Adrenal gland (tissue), 5 donors: Measurements from ENCODE around the gene SLC9A9.

Experiments
- CTCF ChIP-seq, 6 experiments: fragments of 450-650 bp in 4 of 6; fragments of 200-600 bp in 2 of 6; sonication (generic) in 1 of 6; IDR thresholded peaks; 1 replicate in 5 of 6; 2 replicates in 1 of 6; pipeline versions ENCODE4 v1.5.1 to v1.8.0; 2016 to 2021; ENCODE audit warnings: antibody characterized with exemption in 6 of 6, mild to moderate bottlenecking in 2 of 6, moderate library complexity in 1 of 6
- POLR2A ChIP-seq, 2 donors: fragments of 450-650 bp; IDR thresholded peaks; one replicate each; pipeline ENCODE4 v1.6.1; 2017; ENCODE audit warnings: antibody characterized with exemption in 2 of 2, mild to moderate bottlenecking in 2 of 2, moderate library complexity in 1 of 2
- donor health status: DM: no; HTN: no; CAD: no.

- no peak for TF ChIP-seq CTCF (IDR thresholded peaks at IDR 0.05)
- no peak for TF ChIP-seq POLR2A (IDR thresholded peaks at IDR 0.05)
Observed at GRCh38 chr3:143484846-143485512, 363.3 kb downstream of the SLC9A9 start.
